Measurements from ENCODE around the gene MIER3.

MIER3 gene

DNA sequence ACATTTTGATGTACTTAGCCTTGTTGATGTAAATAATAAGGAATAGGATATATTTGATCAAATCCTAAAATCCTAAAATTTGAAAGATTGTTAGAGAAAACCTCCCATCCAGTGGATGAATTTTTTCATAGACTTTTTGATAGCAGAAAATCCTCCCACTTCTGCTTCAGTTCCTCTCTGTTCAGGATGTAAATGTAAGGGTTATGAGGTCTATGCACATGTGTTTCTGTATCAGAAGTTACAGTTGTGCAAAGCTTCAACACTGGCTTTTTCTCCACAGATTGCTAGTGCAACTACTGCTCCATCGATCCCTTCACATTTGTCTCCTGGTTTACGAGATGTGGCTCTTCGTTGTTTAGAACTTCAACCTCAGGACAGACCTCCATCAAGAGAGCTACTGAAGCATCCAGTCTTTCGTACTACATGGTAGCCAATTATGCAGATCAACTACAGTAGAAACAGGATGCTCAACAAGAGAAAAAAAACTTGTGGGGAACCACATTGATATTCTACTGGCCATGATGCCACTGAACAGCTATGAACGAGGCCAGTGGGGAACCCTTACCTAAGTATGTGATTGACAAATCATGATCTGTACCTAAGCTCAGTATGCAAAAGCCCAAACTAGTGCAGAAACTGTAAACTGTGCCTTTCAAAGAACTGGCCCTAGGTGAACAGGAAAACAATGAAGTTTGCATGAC lies 58.5 kb downstream of the MIER3 start:
- no peak for FAIRE-seq

DNA sequence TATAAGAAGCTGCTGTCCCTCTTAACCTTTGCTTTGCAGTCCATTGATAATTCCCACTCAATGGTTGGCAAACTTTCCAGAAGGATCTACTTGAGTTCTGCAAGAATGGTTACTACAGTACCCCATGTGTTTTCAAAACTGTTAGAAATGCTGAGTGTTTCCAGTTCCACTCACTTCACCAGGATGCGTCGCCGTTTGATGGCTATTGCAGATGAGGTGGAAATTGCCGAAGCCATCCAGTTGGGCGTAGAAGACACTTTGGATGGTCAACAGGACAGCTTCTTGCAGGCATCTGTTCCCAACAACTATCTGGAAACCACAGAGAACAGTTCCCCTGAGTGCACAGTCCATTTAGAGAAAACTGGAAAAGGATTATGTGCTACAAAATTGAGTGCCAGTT lies 70.4 kb downstream of the MIER3 start:
- no peak for FAIRE-seq

DNA sequence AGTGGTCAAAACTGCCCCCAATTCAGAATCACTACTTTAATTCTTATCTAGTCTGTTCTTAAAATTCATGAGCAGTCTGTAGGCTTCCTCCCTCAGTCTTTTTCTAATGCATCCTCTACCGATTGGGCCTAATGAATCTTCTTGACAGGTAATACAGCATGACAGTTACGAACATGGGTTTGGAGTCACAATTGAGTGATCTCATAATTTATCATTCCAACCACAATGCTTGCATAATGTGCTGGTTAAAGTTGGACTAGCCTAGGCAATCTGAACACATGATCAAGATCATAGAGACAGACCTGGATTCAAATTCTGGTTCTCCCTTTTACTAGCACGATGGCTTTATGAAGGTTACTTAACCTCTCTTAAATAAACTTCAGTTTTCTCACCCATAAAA lies 75.6 kb downstream of the MIER3 start:
- no peak for FAIRE-seq

DNA sequence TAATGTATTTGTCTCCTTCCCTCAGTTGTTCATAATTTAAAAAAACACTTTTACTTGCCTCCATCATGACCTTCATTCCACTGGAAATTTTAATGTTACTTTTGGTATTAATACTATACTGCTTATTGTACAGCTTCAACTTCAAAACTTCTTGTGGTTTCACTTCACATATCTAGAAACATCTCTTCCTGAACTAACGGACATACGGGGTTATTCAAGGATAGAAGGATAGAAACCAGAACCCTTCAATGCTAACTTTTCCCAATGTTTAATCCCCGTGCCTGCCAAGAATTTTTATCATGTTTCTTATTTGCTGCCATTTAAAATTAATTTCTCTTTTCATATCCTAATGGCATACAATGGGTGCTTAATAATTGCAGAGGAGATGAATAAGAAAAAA lies 78.9 kb downstream of the MIER3 start:
- FAIRE-seq: no peak

DNA sequence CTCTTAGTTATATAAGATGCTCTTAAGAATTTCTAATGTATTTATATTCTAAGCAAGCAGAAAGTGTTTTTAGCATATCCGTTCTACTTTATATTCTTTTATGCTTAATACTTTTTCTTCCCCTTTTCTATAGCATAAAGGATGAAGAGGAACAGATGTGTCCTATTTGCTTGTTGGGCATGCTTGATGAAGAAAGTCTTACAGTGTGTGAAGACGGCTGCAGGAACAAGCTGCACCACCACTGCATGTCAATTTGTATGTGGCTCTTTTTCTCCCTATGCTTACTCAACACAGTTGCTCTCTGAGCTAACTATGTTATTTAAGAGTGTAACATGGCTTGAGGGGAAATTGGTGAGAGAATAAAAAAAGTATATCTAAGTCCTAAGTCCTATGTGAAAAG lies 80.1 kb downstream of the MIER3 start:
- FAIRE-seq: no peak

Measured in G401.6 (cell line).